ENCODE results near the gene RHOBTB3. TPM values are rescaled to one million over a fixed set of nuclear protein-coding genes. Genes with fewer than 3 reads are reported as not detected.

The RHOBTB3 gene
- total and polyA plus RNA-seq, 2 donors from 2014 or later: 22.5 to 54.5 TPM

- no peak for DNase-seq
- FAIRE-seq: no peak
- no peak overlapping the region for H3K27ac ChIP-seq (ENCODE audit: low read depth in 2 of 2, low read length in 2 of 2)
- H3K9me3 ChIP-seq (ENCODE audit: control insufficient read depth in 2 of 3, insufficient read depth in 1 of 3, low read length in 3 of 3): no peaks in the 10 kb centered on the region
- H3K4me1 ChIP-seq (ENCODE audit: control insufficient read depth in 2 of 3, insufficient read depth in 2 of 3, low read depth in 1 of 3, low read length in 3 of 3): peaks cover 0 to 4% (median 0%) of the 10 kb centered on the region in 3 donors
- H3K9ac ChIP-seq (ENCODE audit: low read length in 3 of 3): no peak overlapping the region
- H3K4me3 ChIP-seq (ENCODE audit: low read length in 3 of 3): no peak overlapping the region
- intact Hi-C loops (cut with DNase I): no loop called here
- no peaks in the 10 kb centered on the region for H3K27me3 ChIP-seq (ENCODE audit: control insufficient read depth, insufficient read depth, low read length)
- TF ChIP-seq CTCF (IDR thresholded peaks at IDR 0.05; ENCODE audit: borderline replicate concordance, extremely low read depth, insufficient read depth): no peak
- H3K36me3 ChIP-seq (ENCODE audit: control insufficient read depth in 2 of 3, insufficient read depth in 3 of 3, low read length in 3 of 3): no peaks in the 10 kb centered on the region
These were observed 60.6 kb downstream of the RHOBTB3 start for GRCh38 chr5:95791751-95792150.

GRCh38 chr5:95794070-95794516 is 63.0 kb downstream of the RHOBTB3 start:
- Histone ChIP-seq H3K9ac (ENCODE audit: low read length in 3 of 3) (no peak overlapping the region), H3K4me1 (ENCODE audit: control insufficient read depth in 2 of 3, insufficient read depth in 2 of 3, low read depth in 1 of 3, low read length in 3 of 3) (peaks cover 0 to 11% (median 3%) of the 10 kb centered on the region in 3 donors), H3K27ac (ENCODE audit: low read depth in 2 of 2, low read length in 2 of 2) (no peak overlapping the region), H3K4me3 (ENCODE audit: low read length in 3 of 3) (no peak overlapping the region), H3K27me3 (ENCODE audit: control insufficient read depth, insufficient read depth, low read length) (no peaks in the 10 kb centered on the region), H3K9me3 (ENCODE audit: control insufficient read depth in 2 of 3, insufficient read depth in 1 of 3, low read length in 3 of 3) (no peaks in the 10 kb centered on the region), H3K36me3 (ENCODE audit: control insufficient read depth in 2 of 3, insufficient read depth in 3 of 3, low read length in 3 of 3) (no peaks in the 10 kb centered on the region)
- TF ChIP-seq CTCF (IDR thresholded peaks at IDR 0.05; ENCODE audit: borderline replicate concordance, extremely low read depth, insufficient read depth): no peak
- FAIRE-seq: no peak
- intact Hi-C loops (cut with DNase I): no loop called here
- DNase-seq: no peak

GRCh38 chr5:95797301-95797700 is 66.2 kb downstream of the RHOBTB3 start:
- H3K9me3 ChIP-seq (ENCODE audit: control insufficient read depth in 2 of 3, insufficient read depth in 1 of 3, low read length in 3 of 3): no peaks in the 10 kb centered on the region
- TF ChIP-seq CTCF (IDR thresholded peaks at IDR 0.05; ENCODE audit: borderline replicate concordance, extremely low read depth, insufficient read depth): no peak
- H3K4me3 ChIP-seq (ENCODE audit: low read length in 3 of 3): no peak overlapping the region
- intact Hi-C loops (cut with DNase I): no loop called here
- H3K9ac ChIP-seq (ENCODE audit: low read length in 3 of 3): no peak overlapping the region
- FAIRE-seq (no peak), DNase-seq (no peak)
- H3K27me3 ChIP-seq (ENCODE audit: control insufficient read depth, insufficient read depth, low read length): no peaks in the 10 kb centered on the region
- no peaks in the 10 kb centered on the region for H3K36me3 ChIP-seq (ENCODE audit: control insufficient read depth in 2 of 3, insufficient read depth in 3 of 3, low read length in 3 of 3)
- peaks cover 0 to 30% (median 13%) of the 10 kb centered on the region in 3 donors for H3K4me1 ChIP-seq (ENCODE audit: control insufficient read depth in 2 of 3, insufficient read depth in 2 of 3, low read depth in 1 of 3, low read length in 3 of 3)
- H3K27ac ChIP-seq (ENCODE audit: low read depth in 2 of 2, low read length in 2 of 2): no peak overlapping the region

GRCh38 chr5:95798048-95798447 is 66.9 kb downstream of the RHOBTB3 start:
- Histone ChIP-seq H3K27ac (ENCODE audit: low read depth in 2 of 2, low read length in 2 of 2) (no peak overlapping the region), H3K27me3 (ENCODE audit: control insufficient read depth, insufficient read depth, low read length) (no peaks in the 10 kb centered on the region), H3K4me1 (ENCODE audit: control insufficient read depth in 2 of 3, insufficient read depth in 2 of 3, low read depth in 1 of 3, low read length in 3 of 3) (peaks cover 0 to 38% (median 19%) of the 10 kb centered on the region in 3 donors), H3K9me3 (ENCODE audit: control insufficient read depth in 2 of 3, insufficient read depth in 1 of 3, low read length in 3 of 3) (no peaks in the 10 kb centered on the region), H3K4me3 (ENCODE audit: low read length in 3 of 3) (no peak overlapping the region), H3K9ac (ENCODE audit: low read length in 3 of 3) (no peak overlapping the region), H3K36me3 (ENCODE audit: control insufficient read depth in 2 of 3, insufficient read depth in 3 of 3, low read length in 3 of 3) (no peaks in the 10 kb centered on the region)
- TF ChIP-seq CTCF (IDR thresholded peaks at IDR 0.05; ENCODE audit: borderline replicate concordance, extremely low read depth, insufficient read depth): no peak
- DNase-seq: no peak
- intact Hi-C loops (cut with DNase I): no loop called here
- no peak for FAIRE-seq
